GM19455 (cell line): ENCODE results near the gene HELLS.
"Not testable (repeated sequence)": the region's sequence is repeated elsewhere in the genome, so short reads cannot be mapped to it uniquely, and the experiment has no call there.

Source experiments
- ATAC-seq: cut with Tn5 transposase; IDR thresholded peaks from one replicate; pipeline ENCODE4 v1.9.1; 2021; ENCODE audit not compliant: unreplicated experiment

The HELLS gene

GRCh38 chr10:94545391-94546048 lies at the start of gene HELLS:
Gene HELLS, plus strand, starts transcription at chr10:94545788. Its CDS starts 134 bp downstream, at chr10:94545922.
- peak; percentile 85 for ATAC-seq

GRCh38 chr10:94496010-94496409 lies 49.6 kb upstream of the HELLS start:
- peak; percentile 70 for ATAC-seq

DNA sequence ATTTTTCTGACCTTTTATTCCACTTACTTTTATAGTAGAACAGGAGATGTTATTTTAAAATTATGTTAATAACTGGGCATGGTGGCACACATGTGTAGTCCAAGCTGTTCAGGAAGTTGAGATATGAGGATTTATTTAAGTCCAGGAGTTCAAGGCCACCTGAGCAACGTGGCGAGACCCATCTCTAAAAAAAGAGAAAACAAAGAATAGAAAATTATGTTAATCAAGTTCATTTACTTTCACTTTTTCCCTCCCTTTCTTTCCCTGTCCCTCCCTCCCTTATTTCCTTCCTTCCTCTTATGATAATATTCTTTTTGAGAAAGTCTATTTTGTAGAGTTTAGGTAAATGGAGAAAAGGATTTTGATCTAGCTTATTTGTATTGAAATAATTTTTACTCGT lies 48.9 kb upstream of the HELLS start:
- no peak for ATAC-seq

DNA sequence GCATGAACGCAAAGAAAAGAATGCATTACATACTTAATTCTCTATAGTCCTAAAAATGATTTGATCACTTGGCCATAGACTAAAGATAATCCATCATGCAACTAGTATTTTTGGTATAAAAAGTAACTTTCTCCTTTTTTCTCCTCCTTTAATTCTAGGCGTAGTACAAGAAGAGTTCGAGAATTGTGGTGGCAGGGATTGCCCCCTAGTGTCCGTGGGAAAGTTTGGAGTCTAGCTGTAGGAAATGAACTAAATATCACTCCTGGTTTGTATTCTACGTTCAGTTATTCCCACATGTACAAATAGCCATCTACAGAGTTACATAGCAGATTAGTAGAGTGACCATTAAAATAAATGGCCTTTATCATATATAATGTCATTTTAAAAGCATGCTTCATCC lies 45.5 kb upstream of the HELLS start:
- ATAC-seq, result no peak

- ATAC-seq, result no peak
Observed at GRCh38 chr10:94521276-94522250, 24.0 kb upstream of the HELLS start.

- no peak for ATAC-seq
Observed at GRCh38 chr10:94524146-94524545, 21.4 kb upstream of the HELLS start.

GRCh38 chr10:94524711-94525110 lies 20.9 kb upstream of the HELLS start:
- ATAC-seq, result no peak

DNA sequence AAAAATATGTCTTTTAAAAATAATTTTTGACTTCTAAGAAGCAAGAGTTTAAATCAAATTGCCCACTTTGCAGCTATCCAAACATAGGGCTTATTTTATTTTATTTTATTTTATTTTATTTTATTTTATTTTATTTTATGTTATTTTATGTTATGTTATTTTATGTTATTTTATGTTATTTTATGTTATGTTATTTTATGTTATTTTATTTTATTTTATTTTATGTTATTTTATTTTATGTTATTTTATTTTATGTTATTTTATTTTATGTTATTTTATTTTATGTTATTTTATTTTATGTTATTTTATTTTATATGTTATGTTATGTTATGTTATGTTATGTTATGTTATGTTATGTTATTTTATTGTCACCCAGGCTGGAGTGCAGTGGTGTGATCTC lies 14.0 kb upstream of the HELLS start:
- not testable (repeated sequence) for ATAC-seq

- no peak for ATAC-seq
Observed at GRCh38 chr10:94533027-94533426, 12.6 kb upstream of the HELLS start.

GRCh38 chr10:94542282-94542681 lies 3.3 kb upstream of the HELLS start:
- not testable (repeated sequence) for ATAC-seq

GRCh38 chr10:94546049-94546900 lies 687 bp downstream of the HELLS start:
- peak; percentile 21 for ATAC-seq

- ATAC-seq, result no peak
Observed at GRCh38 chr10:94546901-94547185, 1.3 kb downstream of the HELLS start.

DNA sequence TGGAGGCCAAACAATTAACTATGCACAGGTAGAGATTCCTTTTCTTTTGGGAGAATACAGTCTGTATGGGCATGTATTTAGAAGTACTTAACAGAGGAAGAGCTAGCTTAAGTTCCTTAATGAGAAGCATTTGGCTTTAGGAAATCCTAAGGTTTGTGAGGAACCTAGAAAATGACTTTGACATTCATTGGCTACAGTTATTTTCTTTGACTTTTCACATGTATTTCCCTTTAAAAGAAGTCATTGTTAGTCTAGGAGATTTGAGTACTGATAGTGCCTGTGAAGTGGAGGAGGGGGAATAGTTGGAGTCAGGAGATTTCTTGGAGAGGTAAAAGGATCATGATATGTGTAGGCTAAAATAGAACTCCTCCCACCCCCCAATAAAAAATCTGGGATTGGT lies 3.6 kb downstream of the HELLS start:
- no peak for ATAC-seq

DNA sequence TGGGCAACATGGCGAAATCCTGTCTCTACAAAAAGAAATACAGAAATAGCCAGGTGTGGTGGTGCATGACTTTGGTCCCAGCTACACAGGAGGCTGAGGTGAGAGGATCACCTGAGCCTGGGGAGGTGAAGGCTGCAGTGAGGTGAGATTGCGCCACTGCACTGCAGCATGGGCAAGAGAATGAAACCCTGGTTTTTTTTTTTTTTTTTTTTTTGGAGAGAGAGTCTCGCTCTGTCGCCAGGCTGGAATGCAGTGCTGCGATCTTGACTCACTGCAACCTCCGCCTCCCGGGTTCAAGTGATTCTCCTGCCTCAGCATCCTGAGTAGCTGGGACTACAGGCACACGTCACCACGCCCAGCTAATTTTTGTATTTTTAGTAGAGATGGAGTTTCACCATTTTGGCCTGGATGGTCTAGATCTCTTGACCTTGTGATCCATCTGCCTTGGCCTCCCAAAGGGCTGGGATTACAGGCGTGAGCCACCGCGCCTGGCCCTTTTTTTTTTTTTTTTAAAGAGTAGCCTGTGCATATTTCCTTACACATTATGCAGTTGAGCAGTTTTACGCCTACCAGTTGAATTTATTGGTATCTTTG lies 22.2 kb downstream of the HELLS start:
- ATAC-seq, result not testable (repeated sequence)

- ATAC-seq, result no peak
Observed at GRCh38 chr10:94571081-94571480, 25.5 kb downstream of the HELLS start.

GRCh38 chr10:94571528-94571927 lies 25.9 kb downstream of the HELLS start:
- ATAC-seq, result no peak

GRCh38 chr10:94578790-94579189 lies 33.2 kb downstream of the HELLS start:
- no peak for ATAC-seq

DNA sequence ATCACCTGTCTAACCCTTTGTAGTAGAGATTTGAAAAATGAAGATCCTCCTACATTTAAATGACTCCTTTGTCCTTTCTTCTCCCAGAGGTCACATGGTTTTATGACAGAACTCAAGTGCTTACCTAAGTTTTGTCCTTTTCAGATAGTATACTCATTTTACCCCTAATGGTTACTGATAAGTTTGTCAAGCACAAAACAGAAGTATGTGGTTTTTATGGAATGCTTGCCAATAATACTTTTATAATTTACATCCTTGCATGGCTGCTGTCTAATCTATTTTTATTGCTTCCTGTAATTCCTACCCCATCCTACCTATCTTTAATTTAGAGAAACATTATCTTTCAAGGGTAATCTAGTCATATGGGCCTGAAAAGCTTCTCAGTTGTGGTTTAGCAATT lies 37.5 kb downstream of the HELLS start:
- ATAC-seq, result no peak

DNA sequence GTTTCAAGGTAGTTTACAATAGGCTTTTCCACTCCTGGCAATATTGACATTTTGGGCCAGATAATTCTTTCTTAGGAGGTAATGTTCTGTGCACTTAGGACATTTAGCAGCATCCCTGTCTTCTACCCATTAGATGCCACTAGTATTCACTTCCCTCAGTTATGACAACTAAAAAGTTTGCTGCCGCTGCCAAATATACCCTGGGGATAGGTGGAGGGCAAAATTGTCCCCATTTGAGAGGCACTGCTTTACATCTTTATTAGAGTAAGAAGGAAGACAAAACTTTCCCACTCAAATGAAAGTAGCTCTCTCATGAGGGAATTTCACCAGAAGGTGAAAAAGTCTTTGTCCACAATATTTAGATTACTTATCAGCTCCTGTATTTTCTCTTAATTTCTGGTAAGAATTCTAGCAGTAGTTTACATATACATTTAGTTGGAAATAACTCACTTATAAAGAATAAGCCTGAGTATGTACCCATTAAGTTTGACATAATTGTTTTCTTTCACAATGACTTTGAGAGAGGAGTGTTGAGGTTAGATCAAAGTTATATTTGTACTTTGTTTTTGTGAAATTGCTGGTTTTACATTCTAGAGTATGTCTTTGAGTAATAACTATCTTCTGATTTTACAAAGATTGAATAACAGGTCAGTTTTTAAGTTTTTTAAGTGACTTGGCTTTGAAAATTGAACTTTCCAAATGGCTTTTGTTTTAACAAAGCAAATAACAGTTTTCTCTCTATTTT lies 46.0 kb downstream of the HELLS start:
- peak; percentile 87 for ATAC-seq
